Measurements from ENCODE around the gene ADK.

ADK gene

GRCh38 chr10:74290708-74291107 lies 139.7 kb downstream of the ADK start:
- no peak for TF ChIP-seq REST (IDR thresholded peaks at IDR 0.05; ENCODE audit: insufficient read depth in 1 of 2, low read depth in 2 of 2, low read length in 2 of 2)
- TF ChIP-seq TAF1 (IDR thresholded peaks at IDR 0.05; ENCODE audit: borderline replicate concordance, insufficient read depth, low read length), result no peak
- no peak for TF ChIP-seq FOXP2 (optimal IDR thresholded peaks at IDR 0.05; ENCODE audit: borderline replicate concordance, extremely low read depth, extremely low read length, insufficient read depth)
- TF ChIP-seq POLR2AphosphoS5 (IDR thresholded peaks at IDR 0.05; ENCODE audit: low read depth, low read length), result no peak
- no peak for TF ChIP-seq SIN3A (IDR thresholded peaks at IDR 0.05; ENCODE audit: borderline replicate concordance, insufficient read depth, low read length)

DNA sequence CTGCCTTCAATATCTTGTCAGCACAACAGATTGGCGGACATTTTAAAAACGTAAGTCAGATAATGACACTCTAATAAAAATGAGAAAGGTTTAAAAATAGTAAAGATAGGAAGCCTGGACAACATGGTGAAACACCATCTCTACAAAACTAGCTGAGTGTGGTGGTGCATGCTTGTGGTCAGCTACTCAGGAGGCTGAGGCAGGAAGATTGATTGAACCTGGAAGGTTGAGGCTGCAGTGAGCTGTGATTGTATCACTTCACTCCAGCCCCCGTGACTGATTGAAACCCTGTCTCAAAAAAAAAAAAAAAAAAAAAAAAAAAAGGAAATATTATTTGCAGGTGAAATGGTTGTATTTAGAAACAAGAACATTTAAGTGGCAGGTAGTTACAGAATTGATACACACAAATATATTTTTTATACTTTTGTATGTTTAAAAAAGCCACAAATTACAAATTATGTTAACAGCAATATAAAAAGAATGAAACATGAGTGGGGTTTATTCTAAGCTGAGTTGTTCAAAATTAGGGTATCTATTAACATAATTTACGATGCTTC lies 141.9 kb downstream of the ADK start:
- TF ChIP-seq POLR2AphosphoS5 (IDR thresholded peaks at IDR 0.05; ENCODE audit: low read depth, low read length) (no peak), REST (IDR thresholded peaks at IDR 0.05; ENCODE audit: insufficient read depth in 1 of 2, low read depth in 2 of 2, low read length in 2 of 2) (no peak), SIN3A (IDR thresholded peaks at IDR 0.05; ENCODE audit: borderline replicate concordance, insufficient read depth, low read length) (no peak), TAF1 (IDR thresholded peaks at IDR 0.05; ENCODE audit: borderline replicate concordance, insufficient read depth, low read length) (no peak), FOXP2 (optimal IDR thresholded peaks at IDR 0.05; ENCODE audit: borderline replicate concordance, extremely low read depth, extremely low read length, insufficient read depth) (no peak)

DNA sequence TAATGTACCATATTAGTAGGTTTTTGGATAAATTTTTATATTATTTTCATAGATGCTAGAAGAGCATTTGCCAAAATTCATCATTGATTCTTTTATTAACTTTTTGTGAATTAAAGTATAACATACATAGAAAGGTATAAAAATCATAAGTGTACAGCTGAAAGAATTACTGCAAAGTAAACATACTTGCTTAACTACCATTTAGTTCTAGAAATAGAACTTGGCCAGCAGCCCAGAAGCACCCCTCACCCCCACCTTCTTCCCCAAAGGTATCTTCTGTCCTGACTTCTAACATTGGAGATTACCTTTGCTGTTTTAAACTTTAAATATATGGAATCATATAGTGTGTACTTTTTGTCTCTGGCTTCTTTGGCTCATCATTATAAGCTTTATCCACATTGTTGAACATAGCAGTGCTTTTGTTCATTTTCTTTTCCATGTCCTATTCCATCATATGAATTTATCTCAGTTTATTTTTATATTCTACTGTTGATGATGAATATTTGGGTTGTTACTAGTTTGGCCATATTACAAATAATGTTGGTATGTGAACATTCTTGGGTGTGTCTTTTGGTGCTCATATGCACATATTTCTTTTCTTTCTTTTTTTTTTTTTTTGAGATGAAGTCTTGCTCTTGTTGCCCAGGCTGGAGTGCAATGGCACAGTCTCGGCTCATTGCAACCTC lies 142.8 kb downstream of the ADK start:
- TF ChIP-seq SIN3A (IDR thresholded peaks at IDR 0.05; ENCODE audit: borderline replicate concordance, insufficient read depth, low read length) (no peak), TAF1 (IDR thresholded peaks at IDR 0.05; ENCODE audit: borderline replicate concordance, insufficient read depth, low read length) (no peak), REST (IDR thresholded peaks at IDR 0.05; ENCODE audit: insufficient read depth in 1 of 2, low read depth in 2 of 2, low read length in 2 of 2) (no peak), FOXP2 (optimal IDR thresholded peaks at IDR 0.05; ENCODE audit: borderline replicate concordance, extremely low read depth, extremely low read length, insufficient read depth) (no peak), POLR2AphosphoS5 (IDR thresholded peaks at IDR 0.05; ENCODE audit: low read depth, low read length) (no peak)

DNA sequence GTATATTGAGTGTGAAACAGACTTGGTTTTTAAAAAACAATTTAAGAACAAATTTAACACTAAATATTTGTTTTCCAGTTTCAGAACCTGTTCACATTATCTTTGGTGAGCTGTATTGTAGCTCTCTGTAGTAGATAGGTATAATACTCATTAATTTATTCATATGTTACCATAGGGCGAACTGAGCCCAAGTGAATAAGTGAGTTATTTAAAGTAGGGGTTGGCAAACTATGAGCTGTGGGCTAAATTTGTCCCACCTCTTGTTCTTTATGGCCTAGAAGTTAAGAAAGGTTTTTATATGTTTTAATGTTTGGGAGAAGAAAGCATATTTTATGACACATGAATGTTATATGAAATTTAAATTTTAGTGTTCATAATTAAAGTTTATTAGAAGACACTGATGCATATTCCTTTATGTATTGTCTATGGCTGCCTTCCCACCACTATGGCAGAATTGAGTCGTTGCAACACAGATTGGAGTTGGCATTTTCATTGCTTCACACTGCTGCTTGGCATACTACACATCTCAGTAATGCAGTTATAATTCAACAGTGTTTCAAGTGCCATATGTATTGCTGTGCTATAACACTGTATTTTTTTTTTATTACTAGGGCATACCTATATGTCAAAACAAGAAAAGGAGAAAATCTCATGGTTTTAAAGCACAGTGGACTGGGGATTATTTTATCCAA lies 146.5 kb downstream of the ADK start:
- TF ChIP-seq POLR2AphosphoS5 (IDR thresholded peaks at IDR 0.05; ENCODE audit: low read depth, low read length) (no peak), TAF1 (IDR thresholded peaks at IDR 0.05; ENCODE audit: borderline replicate concordance, insufficient read depth, low read length) (no peak), FOXP2 (optimal IDR thresholded peaks at IDR 0.05; ENCODE audit: borderline replicate concordance, extremely low read depth, extremely low read length, insufficient read depth) (no peak), SIN3A (IDR thresholded peaks at IDR 0.05; ENCODE audit: borderline replicate concordance, insufficient read depth, low read length) (no peak), REST (IDR thresholded peaks at IDR 0.05; ENCODE audit: insufficient read depth in 1 of 2, low read depth in 2 of 2, low read length in 2 of 2) (no peak)
